ENCODE measurements around the gene TPCN2.
A peak's percentile ranks its signal among the peaks of the same experiment; 100 is the strongest.

TPCN2 gene

DNA sequence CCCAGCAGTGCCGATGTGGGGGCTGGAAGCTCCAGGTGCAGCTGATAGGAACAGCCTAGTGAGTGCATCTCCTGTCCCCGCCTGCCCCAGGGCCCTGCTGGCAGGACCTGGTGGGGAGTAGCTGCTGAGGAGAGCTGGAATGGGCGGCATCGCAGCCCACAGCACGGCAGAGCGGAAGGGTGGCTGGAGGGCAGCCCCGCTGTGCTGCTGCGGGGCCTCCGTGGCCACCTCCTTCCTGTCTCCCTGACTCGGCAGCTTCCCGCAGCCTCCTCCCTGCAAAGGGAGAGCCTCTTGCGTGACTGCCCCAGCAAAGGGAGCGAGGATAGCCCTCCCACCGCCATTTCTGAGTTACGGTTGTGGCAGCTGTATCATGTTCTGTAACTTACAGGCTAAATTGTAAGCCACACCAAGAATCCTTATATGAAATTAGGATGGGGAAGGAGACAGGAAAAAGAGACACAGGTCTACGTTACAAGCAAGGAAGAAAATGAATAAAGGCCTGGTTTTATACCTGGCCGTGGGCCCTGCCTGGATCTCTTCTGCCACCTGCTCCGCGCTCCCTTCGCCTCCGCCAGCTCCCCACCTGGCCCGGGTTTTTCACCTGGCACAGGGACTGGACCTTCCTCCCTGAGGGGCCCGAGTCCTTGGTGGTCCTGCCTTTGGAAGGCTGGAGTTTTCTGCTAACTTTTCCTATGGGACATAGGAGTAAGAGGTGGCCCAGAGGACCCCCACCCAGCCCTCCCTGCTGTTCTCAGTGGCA is 10.0 kb downstream of the TPCN2 start:
- H3K36me3 ChIP-seq (ENCODE audit: control insufficient read depth in 4 of 4, insufficient read depth in 4 of 4, low read length in 3 of 4) = peaks cover 10 to 63% (median 43%) of the 10 kb centered on the region in 4 experiments
- 66% methylated on average over 21 of the region's 23 CpGs for WGBS (ENCODE audit: insufficient coverage)
- no peak overlapping the region for H3K27ac ChIP-seq (ENCODE audit: insufficient read depth in 1 of 2, low read depth in 1 of 2, low read length in 2 of 2, poor library complexity in 1 of 2, severe bottlenecking in 2 of 2)
- ChIA-PET CTCF (interaction anchor here (0.8 to 1.3 kb wide), 3 partner anchors 10 to 107 kb away, joined by 3 read pairs; partner anchors contain the start of gene TPCN2), POLR2A (no interaction called here)
- DNase-seq = no peak
- no peaks in the 10 kb centered on the region for H3K9me3 ChIP-seq (ENCODE audit: control extremely low read depth in 1 of 5, control insufficient read depth in 4 of 5, insufficient read depth in 2 of 5, low read depth in 1 of 5, low read length in 4 of 5)
- no peaks in the 10 kb centered on the region for H3K27me3 ChIP-seq (replicated peaks in 2 of 5; ENCODE audit: control insufficient read depth in 4 of 5, insufficient read depth in 5 of 5, low read length in 4 of 5)
- peaks cover 0 to 9% (median 3%) of the 10 kb centered on the region in 4 experiments for H3K4me1 ChIP-seq (ENCODE audit: control extremely low read depth in 1 of 4, control insufficient read depth in 4 of 4, insufficient read depth in 4 of 4, low read length in 3 of 4)
- no peak overlapping the region for H3K4me3 ChIP-seq (ENCODE audit: control insufficient read depth in 1 of 7, extremely low read depth in 1 of 7, insufficient read depth in 4 of 7, low read depth in 2 of 7, low read length in 6 of 7)

DNA sequence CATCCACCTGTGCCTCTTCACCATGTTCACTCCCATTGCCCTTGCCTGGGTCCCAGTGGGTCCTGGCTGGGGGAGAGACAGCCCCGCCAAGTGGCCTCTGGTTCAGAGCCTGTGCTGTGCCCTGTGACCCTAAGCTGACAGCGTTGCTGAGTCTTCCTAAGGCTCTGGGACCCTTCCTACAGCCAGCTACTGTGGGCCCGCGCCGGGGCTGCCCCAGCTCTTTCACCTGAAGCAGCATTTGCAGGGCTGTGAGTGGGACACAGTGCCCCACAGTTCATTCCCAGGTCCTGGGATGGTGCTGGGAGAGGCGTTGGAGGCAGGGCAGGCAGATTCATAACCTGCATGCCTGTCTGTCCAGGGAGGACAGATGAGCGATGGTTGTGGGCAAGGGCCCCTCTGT is 10.7 kb downstream of the TPCN2 start:
- no peaks in the 10 kb centered on the region for H3K27me3 ChIP-seq (replicated peaks in 2 of 5; ENCODE audit: control insufficient read depth in 4 of 5, insufficient read depth in 5 of 5, low read length in 4 of 5)
- no peaks in the 10 kb centered on the region for H3K9me3 ChIP-seq (ENCODE audit: control extremely low read depth in 1 of 5, control insufficient read depth in 4 of 5, insufficient read depth in 2 of 5, low read depth in 1 of 5, low read length in 4 of 5)
- DNase-seq = no peak
- ChIA-PET CTCF (interaction anchor here (1.3 kb wide), 1 partner anchor 16 kb away, joined by 3 read pairs; no protein-coding TSS in a partner anchor), POLR2A (no interaction called here)
- peaks cover 0 to 9% (median 3%) of the 10 kb centered on the region in 4 experiments for H3K4me1 ChIP-seq (ENCODE audit: control extremely low read depth in 1 of 4, control insufficient read depth in 4 of 4, insufficient read depth in 4 of 4, low read length in 3 of 4)
- H3K36me3 ChIP-seq (ENCODE audit: control insufficient read depth in 4 of 4, insufficient read depth in 4 of 4, low read length in 3 of 4) = peaks cover 7 to 62% (median 42%) of the 10 kb centered on the region in 4 experiments
- WGBS (ENCODE audit: insufficient coverage) = 98% methylated on average over 6 of the region's 7 CpGs
- no peak overlapping the region for H3K4me3 ChIP-seq (ENCODE audit: control insufficient read depth in 1 of 7, extremely low read depth in 1 of 7, insufficient read depth in 4 of 7, low read depth in 2 of 7, low read length in 6 of 7)
- no peak overlapping the region for H3K27ac ChIP-seq (ENCODE audit: insufficient read depth in 1 of 2, low read depth in 1 of 2, low read length in 2 of 2, poor library complexity in 1 of 2, severe bottlenecking in 2 of 2)

DNA sequence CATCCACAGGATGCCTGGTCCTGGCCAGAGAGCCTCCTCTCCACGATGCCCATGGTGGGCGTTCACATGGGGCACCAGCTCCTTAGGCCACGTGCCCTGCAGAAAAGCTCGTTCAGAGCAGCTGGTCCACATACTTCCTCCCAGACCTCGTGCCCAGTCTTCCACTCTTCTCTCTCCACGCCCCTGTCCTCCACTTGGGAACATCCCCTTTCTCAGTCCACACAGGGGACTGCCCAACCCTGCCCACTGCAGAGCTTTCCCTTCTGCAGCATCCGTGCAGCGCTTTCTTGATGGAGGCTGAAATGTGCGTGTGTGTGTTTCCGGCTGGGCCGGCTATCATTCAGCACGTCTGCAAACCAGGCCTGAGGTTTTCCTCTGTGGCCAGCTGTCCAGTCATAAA is 11.3 kb downstream of the TPCN2 start:
- no peaks in the 10 kb centered on the region for H3K9me3 ChIP-seq (ENCODE audit: control extremely low read depth in 1 of 5, control insufficient read depth in 4 of 5, insufficient read depth in 2 of 5, low read depth in 1 of 5, low read length in 4 of 5)
- no peak overlapping the region for H3K27ac ChIP-seq (ENCODE audit: insufficient read depth in 1 of 2, low read depth in 1 of 2, low read length in 2 of 2, poor library complexity in 1 of 2, severe bottlenecking in 2 of 2)
- ChIA-PET POLR2A (no interaction called here), CTCF (interaction anchor here (1.3 kb wide), 1 partner anchor 15 kb away, joined by 3 read pairs; no protein-coding TSS in a partner anchor)
- H3K4me1 ChIP-seq (ENCODE audit: control extremely low read depth in 1 of 4, control insufficient read depth in 4 of 4, insufficient read depth in 4 of 4, low read length in 3 of 4) = peaks cover 0 to 9% (median 3%) of the 10 kb centered on the region in 4 experiments
- no peak for DNase-seq
- 94% methylated on average over 12 of the region's 12 CpGs for WGBS (ENCODE audit: insufficient coverage)
- H3K27me3 ChIP-seq (replicated peaks in 2 of 5; ENCODE audit: control insufficient read depth in 4 of 5, insufficient read depth in 5 of 5, low read length in 4 of 5) = no peaks in the 10 kb centered on the region
- peaks cover 5 to 62% (median 40%) of the 10 kb centered on the region in 4 experiments for H3K36me3 ChIP-seq (ENCODE audit: control insufficient read depth in 4 of 4, insufficient read depth in 4 of 4, low read length in 3 of 4)
- H3K4me3 ChIP-seq (ENCODE audit: control insufficient read depth in 1 of 7, extremely low read depth in 1 of 7, insufficient read depth in 4 of 7, low read depth in 2 of 7, low read length in 6 of 7) = no peak overlapping the region

DNA sequence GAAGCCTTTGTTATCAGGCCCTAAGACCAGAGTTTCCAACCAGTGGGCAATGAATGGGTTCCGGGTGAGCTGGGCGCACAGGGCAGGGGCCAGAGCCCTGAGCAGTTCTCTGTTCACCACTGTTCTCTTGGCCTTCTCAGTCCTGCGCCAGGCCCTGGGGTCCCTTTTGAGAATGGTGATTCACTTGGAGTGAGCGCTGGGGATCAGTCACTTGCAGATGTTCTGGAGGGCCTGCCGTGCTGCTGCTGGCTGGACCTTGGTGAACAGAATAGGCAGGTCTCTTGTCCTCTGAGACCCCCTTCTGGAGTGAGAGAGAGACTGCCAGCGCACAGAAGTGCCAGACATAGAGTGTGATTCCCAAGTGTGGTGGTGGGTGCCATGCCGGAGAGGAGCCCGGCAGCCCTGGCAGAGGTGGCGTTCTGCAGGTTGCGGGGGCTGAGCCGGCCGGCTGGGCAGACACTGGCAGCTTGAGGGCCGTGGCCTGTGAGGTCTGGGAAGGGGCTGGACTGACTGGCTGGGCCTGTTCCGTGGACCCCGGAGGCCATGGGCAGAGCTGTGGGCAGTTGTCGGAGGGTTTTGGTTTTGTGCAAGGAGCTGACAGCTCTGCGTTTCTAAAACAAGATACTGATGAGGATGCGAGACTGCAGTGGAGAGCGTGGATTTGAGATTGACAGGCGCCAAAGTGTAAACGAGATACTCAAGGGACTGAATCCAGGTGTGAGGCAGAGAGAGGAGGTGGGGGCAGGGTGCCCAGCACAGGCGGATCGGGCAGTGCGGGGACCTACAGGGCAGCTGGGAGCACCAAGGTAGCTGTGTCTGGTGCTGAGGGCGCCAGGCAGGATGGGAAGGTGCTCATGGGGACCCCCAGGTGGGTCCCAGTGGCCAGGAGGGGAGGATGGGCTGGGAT is 12.3 kb downstream of the TPCN2 start:
- Histone ChIP-seq H3K36me3 (ENCODE audit: control insufficient read depth in 4 of 4, insufficient read depth in 4 of 4, low read length in 3 of 4) (peaks cover 5 to 59% (median 37%) of the 10 kb centered on the region in 4 experiments), H3K4me1 (ENCODE audit: control extremely low read depth in 1 of 4, control insufficient read depth in 4 of 4, insufficient read depth in 4 of 4, low read length in 3 of 4) (peaks cover 0 to 9% (median 3%) of the 10 kb centered on the region in 4 experiments), H3K4me3 (ENCODE audit: control insufficient read depth in 1 of 7, extremely low read depth in 1 of 7, insufficient read depth in 4 of 7, low read depth in 2 of 7, low read length in 6 of 7) (no peak overlapping the region), H3K9me3 (ENCODE audit: control extremely low read depth in 1 of 5, control insufficient read depth in 4 of 5, insufficient read depth in 2 of 5, low read depth in 1 of 5, low read length in 4 of 5) (no peaks in the 10 kb centered on the region), H3K27ac (ENCODE audit: insufficient read depth in 1 of 2, low read depth in 1 of 2, low read length in 2 of 2, poor library complexity in 1 of 2, severe bottlenecking in 2 of 2) (peak overlapping the region in 1 of 2 experiments; percentile 43), H3K27me3 (replicated peaks in 2 of 5; ENCODE audit: control insufficient read depth in 4 of 5, insufficient read depth in 5 of 5, low read length in 4 of 5) (no peaks in the 10 kb centered on the region)
- ChIA-PET POLR2A (no interaction called here), CTCF (no interaction called here)
- no peak for DNase-seq
- WGBS (ENCODE audit: insufficient coverage) = 97% methylated on average over 21 of the region's 25 CpGs

DNA sequence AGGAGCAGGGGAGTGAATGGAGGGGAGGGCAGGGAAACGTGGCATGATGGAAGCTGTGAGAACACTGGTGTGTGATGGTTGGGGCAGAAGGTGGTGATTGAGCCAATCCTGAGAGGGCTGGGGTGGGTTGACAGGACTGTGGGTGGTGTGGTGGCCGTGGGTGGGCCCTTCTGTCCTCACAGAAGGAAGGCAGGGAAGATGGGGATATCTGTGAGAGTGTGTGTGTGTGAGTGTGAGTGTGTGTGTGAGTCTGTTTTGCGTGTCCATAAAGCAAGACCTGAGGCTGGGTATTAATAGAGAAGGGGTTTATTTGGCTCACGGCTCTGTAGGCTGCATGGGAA is 13.0 kb downstream of the TPCN2 start:
- no peaks in the 10 kb centered on the region for H3K9me3 ChIP-seq (ENCODE audit: control extremely low read depth in 1 of 5, control insufficient read depth in 4 of 5, insufficient read depth in 2 of 5, low read depth in 1 of 5, low read length in 4 of 5)
- ChIA-PET POLR2A (no interaction called here), CTCF (no interaction called here)
- peak overlapping the region in 1 of 2 experiments; percentile 43 for H3K27ac ChIP-seq (ENCODE audit: insufficient read depth in 1 of 2, low read depth in 1 of 2, low read length in 2 of 2, poor library complexity in 1 of 2, severe bottlenecking in 2 of 2)
- H3K4me1 ChIP-seq (ENCODE audit: control extremely low read depth in 1 of 4, control insufficient read depth in 4 of 4, insufficient read depth in 4 of 4, low read length in 3 of 4) = peaks cover 0 to 9% (median 3%) of the 10 kb centered on the region in 4 experiments
- 94% methylated on average over 4 of the region's 4 CpGs for WGBS (ENCODE audit: insufficient coverage)
- no peak for DNase-seq
- H3K4me3 ChIP-seq (ENCODE audit: control insufficient read depth in 1 of 7, extremely low read depth in 1 of 7, insufficient read depth in 4 of 7, low read depth in 2 of 7, low read length in 6 of 7) = no peak overlapping the region
- H3K36me3 ChIP-seq (ENCODE audit: control insufficient read depth in 4 of 4, insufficient read depth in 4 of 4, low read length in 3 of 4) = peaks cover 5 to 61% (median 36%) of the 10 kb centered on the region in 4 experiments
- H3K27me3 ChIP-seq (replicated peaks in 2 of 5; ENCODE audit: control insufficient read depth in 4 of 5, insufficient read depth in 5 of 5, low read length in 4 of 5) = no peaks in the 10 kb centered on the region

DNA sequence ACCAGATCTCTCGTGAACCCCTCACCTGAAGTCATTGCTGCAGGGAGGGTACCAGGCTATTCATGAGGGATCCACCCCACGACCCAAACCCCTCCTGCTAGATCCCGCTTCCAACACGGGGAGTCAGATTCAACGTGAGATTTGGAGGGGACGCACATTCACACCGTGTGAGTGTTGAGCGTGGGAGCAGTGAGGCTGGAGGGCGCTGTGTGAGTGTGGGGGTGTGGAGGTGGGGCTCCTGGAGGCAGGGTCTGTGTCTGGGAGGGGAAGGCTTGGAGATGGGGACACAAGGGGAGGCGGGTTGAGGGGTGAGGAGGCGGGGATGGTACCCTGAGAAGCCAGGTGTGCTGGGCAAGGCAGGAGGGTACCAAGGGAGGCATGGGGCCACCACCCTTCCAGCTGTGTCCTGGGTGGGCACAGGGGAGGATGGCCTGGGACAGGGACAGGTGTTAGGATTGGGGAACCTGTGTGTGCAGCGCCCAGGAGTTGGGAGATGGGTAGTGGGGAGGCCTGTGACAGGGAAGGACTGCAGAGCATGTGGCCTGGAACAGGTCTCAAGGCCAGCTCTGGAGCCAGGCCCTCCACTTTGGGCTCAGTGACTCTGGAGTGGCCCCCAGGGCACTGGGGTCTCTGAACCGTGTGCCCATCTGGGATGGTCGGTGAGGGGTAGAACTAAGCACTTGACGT is 13.6 kb downstream of the TPCN2 start:
- POLR2A ChIA-PET = no interaction called here
- no peak overlapping the region for H3K4me3 ChIP-seq (ENCODE audit: control insufficient read depth in 1 of 7, extremely low read depth in 1 of 7, insufficient read depth in 4 of 7, low read depth in 2 of 7, low read length in 6 of 7)
- WGBS (ENCODE audit: insufficient coverage) = 98% methylated on average over 12 of the region's 15 CpGs
- no peaks in the 10 kb centered on the region for H3K9me3 ChIP-seq (ENCODE audit: control extremely low read depth in 1 of 5, control insufficient read depth in 4 of 5, insufficient read depth in 2 of 5, low read depth in 1 of 5, low read length in 4 of 5)
- no peaks in the 10 kb centered on the region for H3K27me3 ChIP-seq (replicated peaks in 2 of 5; ENCODE audit: control insufficient read depth in 4 of 5, insufficient read depth in 5 of 5, low read length in 4 of 5)
- CTCF ChIA-PET = no interaction called here
- H3K27ac ChIP-seq (ENCODE audit: insufficient read depth in 1 of 2, low read depth in 1 of 2, low read length in 2 of 2, poor library complexity in 1 of 2, severe bottlenecking in 2 of 2) = no peak overlapping the region
- H3K36me3 ChIP-seq (ENCODE audit: control insufficient read depth in 4 of 4, insufficient read depth in 4 of 4, low read length in 3 of 4) = peaks cover 5 to 59% (median 37%) of the 10 kb centered on the region in 4 experiments
- no peak for DNase-seq
- H3K4me1 ChIP-seq (ENCODE audit: control extremely low read depth in 1 of 4, control insufficient read depth in 4 of 4, insufficient read depth in 4 of 4, low read length in 3 of 4) = peaks cover 0 to 9% (median 3%) of the 10 kb centered on the region in 4 experiments
